ENCODE measurements around the gene PCDH1.

DNA sequence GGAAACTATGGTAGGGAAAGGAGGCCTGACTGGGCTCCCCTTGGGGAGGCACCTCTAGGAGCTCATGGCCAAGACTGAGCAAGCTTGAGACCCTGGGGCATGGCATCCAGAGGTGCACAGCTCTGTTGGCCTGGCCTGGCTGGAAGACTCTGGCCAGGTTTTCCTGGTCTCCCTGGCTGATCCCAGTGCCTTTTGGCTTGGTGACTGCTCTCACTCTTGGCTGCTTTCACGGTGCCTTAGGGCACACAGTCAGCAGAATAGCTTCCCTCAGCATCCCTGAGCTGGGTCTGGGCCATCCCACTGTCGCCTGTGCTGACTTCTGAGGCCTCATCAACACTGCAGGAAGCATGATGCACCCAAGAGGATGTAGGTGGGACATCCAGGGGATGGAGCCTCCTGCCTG, 32.1 kb upstream of the PCDH1 start:
- TF ChIP-seq CTCF (conservative IDR thresholded peaks at IDR 0.05 in 1 of 2, IDR thresholded peaks at IDR 0.05 in 1 of 2; ENCODE audit: extremely low read depth in 1 of 2, insufficient read depth in 1 of 2, low read depth in 1 of 2, low read length in 2 of 2) (no peak), EZH2 (IDR thresholded peaks at IDR 0.05; ENCODE audit: borderline replicate concordance, low read length) (no peak)
